Stomach (tissue), 9 donors: ENCODE data around the gene EMILIN1. TPM values are rescaled to one million over a fixed set of nuclear protein-coding genes. Genes with fewer than 3 reads are reported as not detected.

Experiments
- DNase-seq, 2 donors: peaks; one replicate each; pipeline versions ENCODE4 v3.0.0 to v3.0.0-alpha.2; 2013 to 2019
- H3K27ac ChIP-seq, 5 donors: fragments of 200-600 bp in 4 of 5; sonication (generic) in 4 of 5; one replicate each; pipeline ENCODE4 v1.5.1; 2013 to 2019; ENCODE audit warnings: mild to moderate bottlenecking in 1 of 5, moderate library complexity in 1 of 5
- H3K27me3 ChIP-seq, 3 donors: fragments of 200-600 bp; sonication (generic); one replicate each; pipeline ENCODE4 v1.5.1; 2017 to 2019; ENCODE audit warnings: mixed run types in 1 of 3
- H3K36me3 ChIP-seq, 4 donors: fragments of 200-600 bp; sonication (generic); 1 replicate in 3 of 4; 2 replicates in 1 of 4; pipeline ENCODE4 v1.5.1; 2016 to 2019
- H3K4me1 ChIP-seq, 4 donors: fragments of 200-600 bp; sonication (generic); one replicate each; pipeline ENCODE4 v1.5.1; 2016 to 2019
- H3K4me3 ChIP-seq, 4 donors: fragments of 200-600 bp; sonication (generic) in 3 of 4; one replicate each; pipeline ENCODE4 v1.5.1; 2016 to 2019; ENCODE audit warnings: mild to moderate bottlenecking in 1 of 4
- H3K9me3 ChIP-seq, 4 donors: fragments of 200-600 bp; sonication (generic); one replicate each; pipeline ENCODE4 v1.5.1; 2016 to 2019
- CTCF ChIP-seq, 7 experiments: fragments of 450-650 bp in 4 of 7; fragments of 200-600 bp in 3 of 7; sonication (generic) in 3 of 7; IDR thresholded peaks; one replicate each; pipeline ENCODE4 v1.5.1; 2016 to 2019; ENCODE audit warnings: antibody characterized with exemption in 7 of 7, control low read depth in 2 of 7, mild to moderate bottlenecking in 1 of 7
- EP300 ChIP-seq: sonication (generic); formaldehyde crosslinking; IDR thresholded peaks from one replicate; pipeline ENCODE4 v1.6.1; 2017; ENCODE audit warnings: antibody characterized with exemption
- POLR2A ChIP-seq, 4 donors: fragments of 450-650 bp; IDR thresholded peaks; one replicate each; pipeline ENCODE4 v1.6.1; 2016; ENCODE audit warnings: antibody characterized with exemption in 4 of 4, control low read depth in 2 of 4, mild to moderate bottlenecking in 1 of 4, moderate library complexity in 1 of 4
- POLR2AphosphoS5 ChIP-seq, 3 donors: sonication (generic); formaldehyde crosslinking; IDR thresholded peaks; one replicate each; pipeline ENCODE4 v1.6.1; 2016; ENCODE audit warnings: antibody characterized with exemption in 3 of 3
- WGBS, 5 donors: extraction: QIAGEN DNeasy Blood & Tissue Kit in 3 of 5; methylation state at CpG; one replicate each; pipeline versions ENCODE4 v1.1.5 to v1.1.7; 2013 to 2018; 5-methylcytosine and 5-hydroxymethylcytosine counted together
- intact Hi-C: fragments of 100-400 bp; cut with DNase I; formaldehyde crosslinking; loops from one replicate; pipeline ENCODE4 v1.15.1; 2023; ENCODE audit warnings: low total_unique reads
- polyA plus RNA-seq, 3 donors: library from polyadenylated mRNA; stranded (reverse); fragments of 200-250 nt; gene quantifications; one replicate each; pipeline ENCODE4 v1.2.3, GENCODE V29; 2013
- total RNA-seq, 5 donors: library from RNA; depleted of rRNA; stranded (reverse); fragments of >200 nt; gene quantifications; one replicate each; pipeline versions ENCODE4 v1.1.0 to v1.2.3, GENCODE V29; 2014 to 2016
- donor health status: healthy with polysubstance abuse.
- donor health status: Bipolar disorder and iron deficiency.
- donor health status: healthy.

The EMILIN1 gene
- total and polyA plus RNA-seq, 8 donors, result 17.5 to 208 (median 52.1) TPM

DNA sequence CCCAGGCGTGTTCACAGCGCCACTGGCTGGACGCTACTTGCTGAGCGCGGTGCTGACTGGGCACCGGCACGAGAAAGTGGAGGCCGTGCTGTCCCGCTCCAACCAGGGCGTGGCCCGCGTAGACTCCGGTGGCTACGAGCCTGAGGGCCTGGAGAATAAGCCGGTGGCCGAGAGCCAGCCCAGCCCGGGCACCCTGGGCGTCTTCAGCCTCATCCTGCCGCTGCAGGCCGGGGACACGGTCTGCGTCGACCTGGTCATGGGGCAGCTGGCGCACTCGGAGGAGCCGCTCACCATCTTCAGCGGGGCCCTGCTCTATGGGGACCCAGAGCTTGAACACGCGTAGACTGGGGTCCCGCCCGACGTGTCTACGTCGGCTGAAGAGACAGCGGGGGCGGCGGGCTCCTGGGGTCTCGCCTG is 7.3 kb downstream of the EMILIN1 start:
- peak; percentile 16 to 57 (median 52) for TF ChIP-seq POLR2AphosphoS5 (IDR thresholded peaks at IDR 0.05)
- peak in 4 of 7 experiments; percentile 16 to 39 (median 23) for TF ChIP-seq CTCF (IDR thresholded peaks at IDR 0.05)
- TF ChIP-seq POLR2A (IDR thresholded peaks at IDR 0.05), result no peak
- no peak for TF ChIP-seq EP300
- H3K4me3 ChIP-seq, result peak overlapping the region; percentile 63 to 79 (median 65)
- no peaks in the 10 kb centered on the region for H3K27me3 ChIP-seq
- peaks cover 38 to 75% (median 61%) of the 10 kb centered on the region in 4 donors for H3K4me1 ChIP-seq
- intact Hi-C loops, result loop anchor here (10.0 kb wide), 1 partner anchor 51 kb away; the partner anchor contains the start of gene TMEM214
- DNase-seq, result peak; percentile 73 to 86
- no peaks in the 10 kb centered on the region for H3K9me3 ChIP-seq
- H3K27ac ChIP-seq, result peak overlapping the region; percentile 83 to 92 (median 89)
- peaks cover 0 to 17% (median 6%) of the 10 kb centered on the region in 4 donors for H3K36me3 ChIP-seq
- 0 to 1% (median 1%) methylated on average over 2 to 38 of the region's 38 CpGs; no CpG with 5 or more reads in 1 of the 5 donors for WGBS, 5 donors

- intact Hi-C loops, result loop anchor here (10.0 kb wide), 1 partner anchor 51 kb away; the partner anchor contains the start of gene TMEM214
- peaks cover 33 to 70% (median 56%) of the 10 kb centered on the region in 4 donors for H3K4me1 ChIP-seq
- peaks cover 0 to 17% (median 6%) of the 10 kb centered on the region in 4 donors for H3K36me3 ChIP-seq
- WGBS, 5 donors, result 0 to 1% (median 1%) methylated on average over 31 to 81 of the region's 81 CpGs
- peak overlapping the region; percentile 83 to 92 (median 89) for H3K27ac ChIP-seq
- H3K4me3 ChIP-seq, result peak overlapping the region; percentile 63 to 79 (median 65)
- no peak for TF ChIP-seq POLR2A (IDR thresholded peaks at IDR 0.05)
- peak in 5 of 7 experiments; percentile 72 to 99 (median 94) for TF ChIP-seq CTCF (IDR thresholded peaks at IDR 0.05)
- TF ChIP-seq POLR2AphosphoS5 (IDR thresholded peaks at IDR 0.05), result peak; percentile 68 to 94 (median 84)
- no peak for TF ChIP-seq EP300
- H3K9me3 ChIP-seq, result no peaks in the 10 kb centered on the region
- H3K27me3 ChIP-seq, result no peaks in the 10 kb centered on the region
- peak; percentile 97 to 99 for DNase-seq
These were observed 7.8 kb downstream of the EMILIN1 start for GRCh38 chr2:27086090-27086723.

DNA sequence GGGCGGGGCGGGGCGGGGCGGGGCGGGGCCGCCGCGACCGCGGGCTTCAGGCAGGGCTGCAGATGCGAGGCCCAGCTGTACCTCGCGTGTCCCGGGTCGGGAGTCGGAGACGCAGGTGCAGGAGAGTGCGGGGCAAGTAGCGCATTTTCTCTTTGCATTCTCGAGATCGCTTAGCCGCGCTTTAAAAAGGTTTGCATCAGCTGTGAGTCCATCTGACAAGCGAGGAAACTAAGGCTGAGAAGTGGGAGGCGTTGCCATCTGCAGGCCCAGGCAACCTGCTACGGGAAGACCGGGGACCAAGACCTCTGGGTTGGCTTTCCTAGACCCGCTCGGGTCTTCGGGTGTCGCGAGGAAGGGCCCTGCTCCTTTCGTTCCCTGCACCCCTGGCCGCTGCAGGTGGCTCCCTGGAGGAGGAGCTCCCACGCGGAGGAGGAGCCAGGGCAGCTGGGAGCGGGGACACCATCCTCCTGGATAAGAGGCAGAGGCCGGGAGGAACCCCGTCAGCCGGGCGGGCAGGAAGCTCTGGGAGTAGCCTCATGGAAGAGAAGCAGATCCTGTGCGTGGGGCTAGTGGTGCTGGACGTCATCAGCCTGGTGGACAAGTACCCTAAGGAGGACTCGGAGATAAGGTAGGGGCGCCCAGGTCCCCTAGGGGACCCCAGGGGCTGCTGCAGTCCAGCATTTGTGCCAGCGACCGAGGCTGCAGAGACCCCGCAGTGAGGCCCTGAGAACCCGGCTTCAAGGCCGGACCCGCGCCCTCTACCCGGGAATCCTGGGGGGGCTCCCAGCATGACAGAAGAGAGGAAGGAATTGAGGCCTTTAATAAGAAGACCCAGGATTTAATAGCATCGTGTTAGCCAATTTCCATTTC is 8.5 kb downstream of the EMILIN1 start, which contains the start of gene KHK:
Gene KHK (plus strand): TSS at position 49 of the 870 bp plus-strand sequence. CDS start 488 bp downstream, at position 537.
- Histone ChIP-seq H3K36me3 (peaks cover 0 to 16% (median 6%) of the 10 kb centered on the region in 4 donors), H3K27ac (peak within 1 kb of the TSS; percentile 83 to 92 (median 89)), H3K4me1 (peaks cover 26 to 62% (median 48%) of the 10 kb centered on the region in 4 donors), H3K9me3 (no peaks in the 10 kb centered on the region), H3K27me3 (no peaks in the 10 kb centered on the region), H3K4me3 (peak within 1 kb of the TSS; percentile 63 to 79 (median 65))
- DNase-seq, result peak; percentile 61 to 73
- intact Hi-C loops, result loop anchor here (10.0 kb wide), 1 partner anchor 52 kb away; the partner anchor contains the start of gene TMEM214
- WGBS, 5 donors, result 8 to 12% (median 10%) methylated on average over 24 to 54 of the region's 54 CpGs
- TF ChIP-seq POLR2AphosphoS5 (IDR thresholded peaks at IDR 0.05) (no peak), EP300 (no peak), POLR2A (IDR thresholded peaks at IDR 0.05) (no peak), CTCF (IDR thresholded peaks at IDR 0.05) (peak in 1 of 7 experiments; percentile 11)
